C4-2B (cell line): ENCODE data around the gene KHDRBS1.

Experiments used
- H3K27ac ChIP-seq: fragments of 450-650 bp; 2 replicates; pipeline ENCODE4 v1.5.1; 2017
- ZFX ChIP-seq: fragments of 450-650 bp; IDR thresholded peaks from 2 replicates; pipeline ENCODE4 v1.6.1; 2017
- TF ChIP-seq, protein P1 (sequence below): fragments of 450-650 bp; conservative IDR thresholded peaks from 2 replicates; pipeline ENCODE4 v1.5.1; 2017; ENCODE audit warnings: mild to moderate bottlenecking

The KHDRBS1 gene

DNA sequence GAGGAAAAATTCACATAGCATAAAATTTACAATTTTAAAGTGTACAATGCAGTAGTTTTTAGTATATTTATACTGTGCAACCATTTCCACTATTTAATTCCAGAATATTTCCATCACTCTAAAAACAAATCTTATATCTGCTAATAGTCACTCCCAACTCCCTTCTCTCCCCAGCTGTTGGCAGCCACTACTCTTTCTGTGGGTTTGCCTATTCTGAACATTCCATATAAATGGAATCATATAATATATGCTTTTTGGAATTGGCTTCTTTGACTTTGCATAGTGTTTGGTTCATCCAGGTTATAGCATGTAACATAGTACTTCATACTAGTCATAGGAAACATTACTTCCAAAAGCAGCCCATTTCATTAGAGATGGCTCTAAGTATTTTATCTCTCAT is 34.0 kb downstream of the KHDRBS1 start:
- TF ChIP-seq, protein P1, sequence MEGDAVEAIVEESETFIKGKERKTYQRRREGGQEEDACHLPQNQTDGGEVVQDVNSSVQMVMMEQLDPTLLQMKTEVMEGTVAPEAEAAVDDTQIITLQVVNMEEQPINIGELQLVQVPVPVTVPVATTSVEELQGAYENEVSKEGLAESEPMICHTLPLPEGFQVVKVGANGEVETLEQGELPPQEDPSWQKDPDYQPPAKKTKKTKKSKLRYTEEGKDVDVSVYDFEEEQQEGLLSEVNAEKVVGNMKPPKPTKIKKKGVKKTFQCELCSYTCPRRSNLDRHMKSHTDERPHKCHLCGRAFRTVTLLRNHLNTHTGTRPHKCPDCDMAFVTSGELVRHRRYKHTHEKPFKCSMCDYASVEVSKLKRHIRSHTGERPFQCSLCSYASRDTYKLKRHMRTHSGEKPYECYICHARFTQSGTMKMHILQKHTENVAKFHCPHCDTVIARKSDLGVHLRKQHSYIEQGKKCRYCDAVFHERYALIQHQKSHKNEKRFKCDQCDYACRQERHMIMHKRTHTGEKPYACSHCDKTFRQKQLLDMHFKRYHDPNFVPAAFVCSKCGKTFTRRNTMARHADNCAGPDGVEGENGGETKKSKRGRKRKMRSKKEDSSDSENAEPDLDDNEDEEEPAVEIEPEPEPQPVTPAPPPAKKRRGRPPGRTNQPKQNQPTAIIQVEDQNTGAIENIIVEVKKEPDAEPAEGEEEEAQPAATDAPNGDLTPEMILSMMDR: no peak
- no peak for TF ChIP-seq ZFX
- no peak overlapping the region for H3K27ac ChIP-seq

DNA sequence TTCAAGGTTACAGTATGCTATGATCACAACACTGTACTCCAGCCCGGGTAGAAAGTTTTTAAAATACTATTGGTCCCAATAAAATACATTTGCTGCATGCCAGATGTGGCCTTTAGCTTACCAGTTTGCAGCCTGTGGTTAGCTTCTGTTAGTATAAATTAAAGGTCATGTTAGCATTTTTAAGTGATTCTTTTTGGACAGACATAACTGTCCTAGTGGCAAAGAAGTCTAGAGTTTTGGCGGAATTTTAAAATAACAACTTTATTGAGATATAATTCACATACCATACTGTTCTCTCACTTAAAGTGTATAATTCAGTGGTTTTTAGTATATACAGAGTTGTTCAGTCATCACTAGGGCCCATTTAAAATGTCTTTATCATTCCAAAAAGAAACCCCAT is 34.8 kb downstream of the KHDRBS1 start:
- TF ChIP-seq ZFX: no peak
- TF ChIP-seq, protein P1: no peak

GRCh38 chr1:32051706-32052105 is 38.0 kb downstream of the KHDRBS1 start:
- H3K27ac ChIP-seq: no peak overlapping the region
- TF ChIP-seq ZFX: no peak
- TF ChIP-seq, protein P1: no peak

More for the DNA sequence above, 34.8 kb downstream of the KHDRBS1 start:
- H3K27ac ChIP-seq: no peak overlapping the region

DNA sequence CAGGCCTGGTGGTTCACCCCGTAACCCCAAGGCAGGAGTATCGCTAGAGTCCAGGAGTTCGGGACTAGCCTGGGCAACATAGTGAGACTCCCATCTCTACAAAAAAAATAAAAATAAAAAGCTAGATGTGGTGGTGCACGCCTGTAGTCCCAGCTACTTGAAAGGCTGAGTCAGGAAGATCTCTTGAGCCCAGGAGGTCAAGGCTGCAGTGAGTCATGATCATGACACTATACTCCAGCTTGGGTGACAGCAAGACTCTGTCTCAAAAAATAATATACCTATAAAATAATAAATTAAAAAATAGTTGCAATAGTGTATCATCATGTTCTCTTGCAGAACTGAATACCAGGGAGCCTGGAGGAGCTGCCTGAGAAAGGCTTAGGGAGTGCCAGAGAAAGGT is 39.2 kb downstream of the KHDRBS1 start:
- TF ChIP-seq ZFX: no peak
- TF ChIP-seq, protein P1: no peak
- no peak overlapping the region for H3K27ac ChIP-seq

- TF ChIP-seq, protein P1: no peak
- no peak for TF ChIP-seq ZFX
- H3K27ac ChIP-seq: no peak overlapping the region
These were observed 41.7 kb downstream of the KHDRBS1 start for GRCh38 chr1:32055416-32055815.

GRCh38 chr1:32056598-32056997 is 42.9 kb downstream of the KHDRBS1 start:
- TF ChIP-seq, protein P1: no peak
- no peak for TF ChIP-seq ZFX
- no peak overlapping the region for H3K27ac ChIP-seq

- no peak for TF ChIP-seq ZFX
- TF ChIP-seq, protein P1: no peak
- H3K27ac ChIP-seq: no peak overlapping the region
These were observed 47.2 kb downstream of the KHDRBS1 start for GRCh38 chr1:32060914-32061313.
